Measurements from ENCODE around the gene PLXDC2.

The PLXDC2 gene

GRCh38 chr10:19946245-19946644 is 130.0 kb downstream of the PLXDC2 start:
- DNase-seq, result no peak

- no peak for DNase-seq
These were observed 130.6 kb downstream of the PLXDC2 start for GRCh38 chr10:19946791-19947190.

- no peak for DNase-seq
These were observed 131.0 kb downstream of the PLXDC2 start for GRCh38 chr10:19947215-19947614.

GRCh38 chr10:19947656-19948055 is 131.4 kb downstream of the PLXDC2 start:
- no peak for DNase-seq

GRCh38 chr10:19952224-19953010 is 136.2 kb downstream of the PLXDC2 start:
- DNase-seq, result no peak

GRCh38 chr10:19954601-19955000 is 138.4 kb downstream of the PLXDC2 start:
- no peak for DNase-seq

GRCh38 chr10:19956516-19957032 is 140.3 kb downstream of the PLXDC2 start:
- DNase-seq, result no peak

GRCh38 chr10:19958787-19959186 is 142.6 kb downstream of the PLXDC2 start:
- DNase-seq, result no peak

- DNase-seq, result no peak
These were observed 145.1 kb downstream of the PLXDC2 start for GRCh38 chr10:19961076-19962053.

- no peak for DNase-seq
These were observed 148.4 kb downstream of the PLXDC2 start for GRCh38 chr10:19964625-19965024.

- DNase-seq, result no peak
These were observed 150.5 kb downstream of the PLXDC2 start for GRCh38 chr10:19966751-19967150.

- DNase-seq, result no peak
These were observed 151.7 kb downstream of the PLXDC2 start for GRCh38 chr10:19967981-19968380.

GRCh38 chr10:19968745-19969144 is 152.5 kb downstream of the PLXDC2 start:
- DNase-seq, result no peak

GRCh38 chr10:19970256-19970655 is 154.0 kb downstream of the PLXDC2 start:
- no peak for DNase-seq

GRCh38 chr10:19970717-19971116 is 154.5 kb downstream of the PLXDC2 start:
- DNase-seq, result no peak

- no peak for DNase-seq
These were observed 155.3 kb downstream of the PLXDC2 start for GRCh38 chr10:19971343-19972052.

GRCh38 chr10:19974138-19974537 is 157.9 kb downstream of the PLXDC2 start:
- DNase-seq, result no peak

- no peak for DNase-seq
These were observed 158.3 kb downstream of the PLXDC2 start for GRCh38 chr10:19974554-19974953.

- DNase-seq, result no peak
These were observed 160.9 kb downstream of the PLXDC2 start for GRCh38 chr10:19977097-19977521.

- no peak for DNase-seq
These were observed 163.4 kb downstream of the PLXDC2 start for GRCh38 chr10:19979628-19980027.

GRCh38 chr10:19983880-19984565 is 167.8 kb downstream of the PLXDC2 start:
- DNase-seq, result no peak

GRCh38 chr10:19985745-19986144 is 169.5 kb downstream of the PLXDC2 start:
- no peak for DNase-seq
